GM18907 (cell line): ENCODE data around the gene RNFT2.

Experiments used
- ATAC-seq: cut with Tn5 transposase; IDR thresholded peaks from one replicate; pipeline ENCODE4 v1.9.1; 2021; ENCODE audit warnings: mild to moderate bottlenecking, moderate library complexity; ENCODE audit not compliant: unreplicated experiment

RNFT2 gene

GRCh38 chr12:116874324-116874995 lies 136.3 kb downstream of the RNFT2 start:
- ATAC-seq, result no peak

- no peak for ATAC-seq
Observed at GRCh38 chr12:116876151-116876869, 138.2 kb downstream of the RNFT2 start.

GRCh38 chr12:116878567-116879508 lies 140.7 kb downstream of the RNFT2 start:
- ATAC-seq, result no peak

GRCh38 chr12:116879509-116880212 lies 141.5 kb downstream of the RNFT2 start:
- ATAC-seq, result no peak

- peak; percentile 7 for ATAC-seq
Observed at GRCh38 chr12:116880213-116880816, 142.2 kb downstream of the RNFT2 start.

GRCh38 chr12:116880817-116881324 lies 142.8 kb downstream of the RNFT2 start:
- peak; percentile 52 for ATAC-seq

- ATAC-seq, result no peak
Observed at GRCh38 chr12:116881325-116881876, 143.3 kb downstream of the RNFT2 start, which contains the start of gene HRK. Gene HRK (minus strand): TSS chr12:116881441. CDS start chr12:116881307, 134 bp downstream.

- no peak for ATAC-seq
Observed at GRCh38 chr12:116881877-116882507, 143.9 kb downstream of the RNFT2 start.

GRCh38 chr12:116882742-116883141 lies 144.6 kb downstream of the RNFT2 start:
- ATAC-seq, result no peak

- no peak for ATAC-seq
Observed at GRCh38 chr12:116884871-116885270, 146.8 kb downstream of the RNFT2 start.

GRCh38 chr12:116885491-116885890 lies 147.4 kb downstream of the RNFT2 start:
- no peak for ATAC-seq

- ATAC-seq, result no peak
Observed at GRCh38 chr12:116887244-116887643, 149.1 kb downstream of the RNFT2 start.

- ATAC-seq, result no peak
Observed at GRCh38 chr12:116887897-116888296, 149.8 kb downstream of the RNFT2 start.

- no peak for ATAC-seq
Observed at GRCh38 chr12:116890330-116890729, 152.2 kb downstream of the RNFT2 start.

- no peak for ATAC-seq
Observed at GRCh38 chr12:116891019-116891418, 152.9 kb downstream of the RNFT2 start.

GRCh38 chr12:116892349-116893140 lies 154.4 kb downstream of the RNFT2 start:
- no peak for ATAC-seq

GRCh38 chr12:116894913-116895312 lies 156.8 kb downstream of the RNFT2 start:
- no peak for ATAC-seq

- ATAC-seq, result no peak
Observed at GRCh38 chr12:116896411-116896924, 158.4 kb downstream of the RNFT2 start.
